NT2/D1 (cell line): ENCODE measurements around the gene ANXA11.
"Not testable (repeated sequence)": the region's sequence is repeated elsewhere in the genome, so short reads cannot be mapped to it uniquely, and the experiment has no call there.

Experiments used
- DNase-seq: peaks from one replicate; pipeline ENCODE4 v3.0.0-alpha.2; 2011; ENCODE audit warnings: low read depth, low spot score
- H3K27me3 ChIP-seq: 2 replicates; pipeline ENCODE4 v1.6.0; 2011; ENCODE audit warnings: mild to moderate bottlenecking; ENCODE audit not compliant: insufficient read length, insufficient read depth
- H3K36me3 ChIP-seq: 2 replicates; pipeline ENCODE4 v1.6.1; 2011; ENCODE audit warnings: mild to moderate bottlenecking, low read length, mixed read lengths; ENCODE audit not compliant: insufficient read depth, insufficient read length
- H3K4me1 ChIP-seq: 2 replicates; pipeline ENCODE4 v1.5.1; 2011; ENCODE audit not compliant: insufficient read depth, insufficient read length
- H3K4me3 ChIP-seq: 2 replicates; pipeline ENCODE4 v1.5.1; 2011; ENCODE audit warnings: low read depth; ENCODE audit not compliant: insufficient read length
- H3K9ac ChIP-seq: 2 replicates; pipeline ENCODE4 v1.6.0; 2011; ENCODE audit warnings: low read depth; ENCODE audit not compliant: insufficient read length
- H3K9me3 ChIP-seq: 2 replicates; pipeline ENCODE4 v1.5.1; 2011; ENCODE audit warnings: mild to moderate bottlenecking, low read length; ENCODE audit not compliant: insufficient read depth
- SUZ12 ChIP-seq: IDR thresholded peaks from 2 replicates; pipeline ENCODE4 v1.6.1; 2011; ENCODE audit not compliant: insufficient read length, insufficient read depth; ENCODE audit errors: extremely low read depth
- YY1 ChIP-seq: IDR thresholded peaks from 2 replicates; pipeline ENCODE4 v1.6.1; 2011; ENCODE audit not compliant: insufficient read length, insufficient read depth
- ZNF274 ChIP-seq: IDR thresholded peaks from 2 replicates; pipeline ENCODE4 v1.6.1; 2011; ENCODE audit warnings: mild to moderate bottlenecking, low read depth, low read length

The ANXA11 gene

GRCh38 chr10:80210259-80210658 is 4.9 kb upstream of the ANXA11 start:
- no peak overlapping the region for H3K9ac ChIP-seq
- no peaks in the 10 kb centered on the region for H3K4me1 ChIP-seq
- H3K36me3 ChIP-seq = no peaks in the 10 kb centered on the region
- DNase-seq = no peak
- H3K27me3 ChIP-seq = no peaks in the 10 kb centered on the region
- H3K9me3 ChIP-seq = no peaks in the 10 kb centered on the region
- TF ChIP-seq YY1 (no peak), ZNF274 (no peak), SUZ12 (no peak)
- no peak overlapping the region for H3K4me3 ChIP-seq

GRCh38 chr10:80207768-80208370 is 2.5 kb upstream of the ANXA11 start:
- Histone ChIP-seq H3K27me3 (no peaks in the 10 kb centered on the region), H3K4me1 (peaks cover 12% of the 10 kb centered on the region), H3K9me3 (no peaks in the 10 kb centered on the region), H3K9ac (peak overlapping the region; percentile 56), H3K4me3 (peak overlapping the region; percentile 34), H3K36me3 (no peaks in the 10 kb centered on the region)
- no peak for TF ChIP-seq ZNF274
- no peak for TF ChIP-seq YY1
- TF ChIP-seq SUZ12 = no peak
- no peak for DNase-seq

- peak overlapping the region; percentile 34 for H3K4me3 ChIP-seq
- H3K9me3 ChIP-seq = no peaks in the 10 kb centered on the region
- no peak for DNase-seq
- TF ChIP-seq SUZ12 = no peak
- no peak for TF ChIP-seq ZNF274
- TF ChIP-seq YY1 = no peak
- peaks cover 13% of the 10 kb centered on the region for H3K4me1 ChIP-seq
- H3K36me3 ChIP-seq = no peaks in the 10 kb centered on the region
- no peaks in the 10 kb centered on the region for H3K27me3 ChIP-seq
- peak overlapping the region; percentile 74 for H3K9ac ChIP-seq
Observed at GRCh38 chr10:80206277-80206655, 929 bp upstream of the ANXA11 start.

GRCh38 chr10:80204677-80205476 is 460 bp downstream of the ANXA11 start:
- Histone ChIP-seq H3K9me3 (no peaks in the 10 kb centered on the region), H3K4me1 (peaks cover 13% of the 10 kb centered on the region), H3K36me3 (peaks cover 5% of the 10 kb centered on the region), H3K9ac (peak overlapping the region; percentile 67), H3K4me3 (peak overlapping the region; percentile 62), H3K27me3 (no peaks in the 10 kb centered on the region)
- TF ChIP-seq YY1 (no peak), ZNF274 (no peak), SUZ12 (no peak)
- DNase-seq = no peak

- DNase-seq = no peak
- H3K27me3 ChIP-seq = no peaks in the 10 kb centered on the region
- peak overlapping the region; percentile 54 for H3K9ac ChIP-seq
- H3K4me3 ChIP-seq = peak overlapping the region; percentile 62
- TF ChIP-seq ZNF274 (no peak), SUZ12 (no peak), YY1 (no peak)
- H3K9me3 ChIP-seq = no peaks in the 10 kb centered on the region
- H3K4me1 ChIP-seq = peaks cover 13% of the 10 kb centered on the region
- H3K36me3 ChIP-seq = peaks cover 5% of the 10 kb centered on the region
Observed at GRCh38 chr10:80203835-80204676, 1.3 kb downstream of the ANXA11 start.

- no peaks in the 10 kb centered on the region for H3K27me3 ChIP-seq
- DNase-seq = no peak
- H3K9ac ChIP-seq = no peak overlapping the region
- H3K9me3 ChIP-seq = no peaks in the 10 kb centered on the region
- peak overlapping the region; percentile 62 for H3K4me3 ChIP-seq
- TF ChIP-seq ZNF274 (no peak), SUZ12 (no peak), YY1 (no peak)
- H3K4me1 ChIP-seq = peaks cover 13% of the 10 kb centered on the region
- H3K36me3 ChIP-seq = peaks cover 5% of the 10 kb centered on the region
Observed at GRCh38 chr10:80202934-80203834, 2.2 kb downstream of the ANXA11 start.

GRCh38 chr10:80202530-80202929 is 2.8 kb downstream of the ANXA11 start:
- not testable (repeated sequence) for H3K4me3 ChIP-seq, H3K36me3 ChIP-seq, DNase-seq, H3K9ac ChIP-seq, H3K9me3 ChIP-seq, H3K27me3 ChIP-seq
- H3K4me1 ChIP-seq = peaks cover 13% of the 10 kb centered on the region
